GM12865 (cell line): Measurements from ENCODE around the gene KIAA0513.

Source experiments
- DNase-seq: peaks from one replicate; pipeline ENCODE4 v3.0.0; 2010; ENCODE audit warnings: low read depth
- H3K4me3 ChIP-seq: 2 replicates; pipeline ENCODE4 v1.5.1; 2011; ENCODE audit warnings: mild to moderate bottlenecking, low read depth, low read length, control low read depth
- CTCF ChIP-seq: IDR thresholded peaks from 2 replicates; pipeline ENCODE4 v1.5.1; 2011; ENCODE audit warnings: low read length, control low read depth, low read depth, inconsistent platforms; ENCODE audit not compliant: insufficient read depth; ENCODE audit errors: missing control alignments

The KIAA0513 gene

DNA sequence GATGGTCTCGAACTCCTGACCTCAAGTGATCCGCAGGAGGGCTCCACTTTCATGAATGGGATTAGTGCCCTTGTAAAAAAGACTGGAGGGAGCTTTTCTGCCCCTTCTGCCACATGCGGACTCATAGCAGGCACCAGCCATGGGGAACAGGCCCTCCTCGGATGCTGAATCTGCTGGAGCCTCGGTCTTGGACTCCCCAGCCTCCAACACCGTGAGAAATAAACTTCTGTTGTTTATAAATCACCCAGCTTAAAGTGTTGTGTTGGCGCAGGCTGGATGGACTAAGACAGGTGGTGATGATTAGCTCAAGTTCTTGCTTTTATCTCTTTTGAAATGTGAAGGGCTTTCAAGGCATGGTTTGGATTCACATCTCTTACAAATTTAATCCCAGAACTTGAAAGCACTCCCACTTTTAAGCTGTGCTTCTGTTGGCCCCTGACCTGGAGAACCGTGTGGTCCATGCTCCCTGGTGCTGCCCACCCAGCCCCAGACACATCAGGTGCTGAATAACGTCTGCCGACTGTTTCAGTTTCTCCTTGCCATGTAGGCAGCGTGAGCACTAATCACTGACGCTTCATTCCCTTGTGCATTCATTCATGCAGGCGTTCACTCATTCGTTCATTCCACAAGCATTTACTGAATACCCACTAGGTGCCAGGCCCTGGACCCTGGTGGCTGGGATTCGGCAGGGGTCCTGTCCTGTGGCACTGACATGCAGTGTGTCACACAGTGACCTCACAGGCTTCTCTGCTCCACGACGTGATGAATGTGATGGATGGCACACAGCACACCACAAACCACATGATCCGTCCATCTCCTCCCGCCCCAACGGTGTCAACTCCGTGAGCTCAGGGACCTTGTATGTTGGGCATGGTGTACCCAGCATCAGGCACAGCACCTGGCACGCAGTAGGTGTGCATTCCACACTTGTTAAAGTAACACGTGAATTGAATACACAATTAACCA, 75.8 kb downstream of the KIAA0513 start:
- TF ChIP-seq CTCF, result no peak
- H3K4me3 ChIP-seq, result no peak overlapping the region
- DNase-seq, result no peak

DNA sequence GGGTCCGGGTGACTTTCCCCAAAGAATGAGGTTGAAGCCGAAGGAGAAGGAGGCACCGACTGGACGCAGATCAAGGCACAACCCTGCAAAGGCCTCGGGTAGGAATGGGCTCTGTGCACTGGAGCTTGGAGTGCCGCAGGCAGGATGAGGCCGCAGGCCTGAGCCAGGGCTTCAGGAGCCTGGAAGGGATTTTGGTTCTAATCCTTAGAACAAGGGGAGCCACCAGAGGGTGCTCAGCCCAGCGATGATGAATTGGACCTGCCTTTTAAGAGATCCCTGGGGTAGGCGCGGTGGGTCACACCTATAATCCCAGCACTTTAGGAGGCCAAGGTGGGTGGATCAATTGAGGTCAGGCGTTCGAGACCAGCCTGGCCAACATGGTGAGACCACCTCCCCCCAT, 76.6 kb downstream of the KIAA0513 start:
- no peak for TF ChIP-seq CTCF
- H3K4me3 ChIP-seq, result no peak overlapping the region
- DNase-seq, result no peak

DNA sequence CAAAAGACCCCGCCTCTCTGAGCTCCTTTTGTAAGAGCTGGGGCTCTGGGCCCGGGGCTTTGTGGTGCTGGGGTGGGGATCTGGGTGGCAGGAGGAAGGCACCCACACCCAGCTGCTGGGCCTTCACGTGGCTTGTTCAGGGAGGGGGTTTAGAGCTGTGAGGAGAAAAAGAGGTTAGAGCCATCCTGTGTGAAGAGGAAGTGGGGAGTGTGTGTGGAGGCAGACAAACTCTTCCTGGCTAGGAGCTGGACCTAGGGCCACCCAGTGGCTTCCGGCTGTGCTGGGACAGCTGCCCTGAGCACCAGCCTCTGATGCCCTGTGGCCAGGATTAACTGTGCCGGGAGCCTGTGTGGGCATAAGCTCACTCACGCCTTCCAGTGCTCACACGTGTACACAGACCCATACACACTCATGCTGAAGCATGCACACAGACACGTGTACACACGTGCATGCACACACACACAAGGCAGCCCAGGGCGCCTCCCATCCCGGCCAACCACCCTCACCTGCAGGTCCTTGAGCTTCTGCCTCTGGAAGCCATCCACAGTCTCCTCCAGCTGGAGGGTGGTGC, 77.3 kb downstream of the KIAA0513 start:
- no peak overlapping the region for H3K4me3 ChIP-seq
- peak; percentile 64 for DNase-seq
- no peak for TF ChIP-seq CTCF

- TF ChIP-seq CTCF, result no peak
- H3K4me3 ChIP-seq, result no peak overlapping the region
- DNase-seq, result no peak
Observed at GRCh38 chr16:85105475-85105874, 77.9 kb downstream of the KIAA0513 start.

GRCh38 chr16:85107083-85107482, 79.5 kb downstream of the KIAA0513 start:
- no peak overlapping the region for H3K4me3 ChIP-seq
- DNase-seq, result no peak
- no peak for TF ChIP-seq CTCF

DNA sequence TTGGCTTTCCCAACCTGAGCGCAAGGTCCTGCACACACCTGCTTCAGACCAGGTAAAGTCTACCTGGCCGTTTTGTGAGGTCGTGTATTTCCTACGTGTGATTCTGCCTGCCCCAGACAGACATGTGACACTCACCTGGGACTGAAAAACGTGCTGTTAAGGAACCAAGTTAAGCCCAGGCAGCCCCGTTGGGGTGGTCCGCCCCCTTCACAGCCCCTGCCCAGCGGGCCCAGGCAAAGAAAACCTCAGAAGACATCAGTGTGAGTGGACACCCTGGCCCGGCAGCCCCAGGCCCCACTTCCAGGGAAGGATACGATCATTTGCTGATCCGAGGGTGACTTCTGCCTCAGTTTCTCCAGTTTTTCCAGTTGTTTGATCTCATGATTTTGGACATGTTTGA, 79.9 kb downstream of the KIAA0513 start:
- no peak for DNase-seq
- no peak for TF ChIP-seq CTCF

GRCh38 chr16:85110105-85110504, 82.5 kb downstream of the KIAA0513 start:
- DNase-seq, result no peak
- TF ChIP-seq CTCF, result no peak

More for the DNA sequence above, 79.9 kb downstream of the KIAA0513 start:
- H3K4me3 ChIP-seq, result no peak overlapping the region

More at GRCh38 chr16:85110105-85110504, 82.5 kb downstream of the KIAA0513 start:
- H3K4me3 ChIP-seq, result no peak overlapping the region
